ENCODE measurements around the gene MRPS12.
"Not testable (repeated sequence)": the region's sequence is repeated elsewhere in the genome, so short reads cannot be mapped to it uniquely, and the experiment has no call there.

The MRPS12 gene

GRCh38 chr19:38930776-38931520 is at the start of gene MRPS12:
Gene MRPS12, plus strand, starts transcription at chr19:38930944. Its CDS starts 351 bp downstream, at chr19:38931295.
- peak; percentile 97 for DNase-seq (ENCODE audit: low read depth)
- peak within 1 kb of the TSS; percentile 96 for H3K4me3 ChIP-seq (ENCODE audit: control insufficient read depth, low read depth, low read length)
- no peak for TF ChIP-seq CTCF (IDR thresholded peaks at IDR 0.05; ENCODE audit: control insufficient read depth, insufficient read depth, low read depth, low read length, missing control alignments)

- TF ChIP-seq CTCF (IDR thresholded peaks at IDR 0.05; ENCODE audit: control insufficient read depth, insufficient read depth, low read depth, low read length, missing control alignments): no peak
- DNase-seq (ENCODE audit: low read depth): no peak
- no peak overlapping the region for H3K4me3 ChIP-seq (ENCODE audit: control insufficient read depth, low read depth, low read length)
These were observed 47.5 kb upstream of the MRPS12 start for GRCh38 chr19:38883286-38883685.

GRCh38 chr19:38884691-38885090 is 46.1 kb upstream of the MRPS12 start:
- DNase-seq (ENCODE audit: low read depth); H3K4me3 ChIP-seq (ENCODE audit: control insufficient read depth, low read depth, low read length): not testable (repeated sequence)

- no peak overlapping the region for H3K4me3 ChIP-seq (ENCODE audit: control insufficient read depth, low read depth, low read length)
- no peak for TF ChIP-seq CTCF (IDR thresholded peaks at IDR 0.05; ENCODE audit: control insufficient read depth, insufficient read depth, low read depth, low read length, missing control alignments)
- no peak for DNase-seq (ENCODE audit: low read depth)
These were observed 41.9 kb upstream of the MRPS12 start for GRCh38 chr19:38888876-38889275.

- no peak for DNase-seq (ENCODE audit: low read depth)
- no peak for TF ChIP-seq CTCF (IDR thresholded peaks at IDR 0.05; ENCODE audit: control insufficient read depth, insufficient read depth, low read depth, low read length, missing control alignments)
- no peak overlapping the region for H3K4me3 ChIP-seq (ENCODE audit: control insufficient read depth, low read depth, low read length)
These were observed 40.9 kb upstream of the MRPS12 start for GRCh38 chr19:38889803-38890202.

DNA sequence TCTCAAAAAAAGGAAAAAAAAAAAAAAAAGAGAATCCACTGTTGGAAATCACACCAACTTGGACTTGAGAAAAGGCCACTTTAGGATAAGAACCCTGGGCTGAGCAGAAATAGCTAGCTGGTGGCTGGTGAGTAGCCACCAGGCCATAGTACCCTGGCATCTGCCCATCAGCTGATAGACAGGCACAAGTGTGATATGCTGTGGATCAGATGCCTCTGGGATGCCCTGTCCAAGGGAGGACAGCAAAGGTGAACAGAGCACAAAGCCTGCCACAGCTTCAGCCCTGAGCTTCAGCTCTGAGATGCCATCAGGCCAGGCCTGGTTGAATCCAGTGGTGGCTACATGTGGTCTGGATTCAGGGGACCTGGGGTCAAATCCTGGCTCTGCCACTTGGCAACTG is 40.1 kb upstream of the MRPS12 start:
- DNase-seq (ENCODE audit: low read depth): no peak
- TF ChIP-seq CTCF (IDR thresholded peaks at IDR 0.05; ENCODE audit: control insufficient read depth, insufficient read depth, low read depth, low read length, missing control alignments): no peak
- H3K4me3 ChIP-seq (ENCODE audit: control insufficient read depth, low read depth, low read length): no peak overlapping the region

GRCh38 chr19:38891771-38892170 is 39.0 kb upstream of the MRPS12 start:
- H3K4me3 ChIP-seq (ENCODE audit: control insufficient read depth, low read depth, low read length): no peak overlapping the region
- TF ChIP-seq CTCF (IDR thresholded peaks at IDR 0.05; ENCODE audit: control insufficient read depth, insufficient read depth, low read depth, low read length, missing control alignments): no peak
- DNase-seq (ENCODE audit: low read depth): no peak

Data from AG09309 (cell line).